ENCODE results near the gene AQP12A.

The AQP12A gene

GRCh38 chr2:240717681-240718581, 26.3 kb downstream of the AQP12A start:
- DNase-seq (ENCODE audit: low read depth): no peak
- TF ChIP-seq CTCF (conservative IDR thresholded peaks at IDR 0.05; ENCODE audit: low read depth, low read length): no peak
- H3K4me3 ChIP-seq (ENCODE audit: low read depth, low read length): no peak overlapping the region

DNA sequence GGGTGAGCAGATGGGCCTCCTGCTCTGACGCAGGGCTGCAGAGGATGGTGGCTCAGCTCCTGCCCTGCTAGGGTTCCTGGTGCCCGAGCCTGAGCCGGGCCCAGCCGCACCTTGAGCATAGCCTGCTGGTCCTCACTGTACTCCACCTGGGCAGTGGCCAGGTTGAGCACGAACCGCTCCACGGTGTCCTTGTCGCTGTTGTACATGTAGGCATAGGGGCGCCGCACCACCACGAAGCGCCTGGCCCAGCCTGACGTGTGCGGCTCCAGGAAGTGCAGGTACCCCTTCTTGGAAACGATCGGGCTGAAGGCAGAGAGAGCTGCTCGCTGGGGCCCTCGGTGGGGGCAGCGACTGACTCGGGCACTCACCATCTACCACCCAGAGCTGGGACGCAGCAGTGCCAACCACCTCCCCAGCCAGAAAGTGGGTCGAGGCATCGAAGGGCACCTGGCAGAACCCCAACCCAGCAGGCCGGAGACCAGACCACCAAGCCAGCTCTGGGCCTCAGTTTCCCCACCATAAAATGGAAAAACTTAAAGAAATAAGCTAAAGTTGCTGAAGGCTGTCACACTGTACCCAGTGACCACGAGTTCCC, 27.3 kb downstream of the AQP12A start:
- TF ChIP-seq CTCF (conservative IDR thresholded peaks at IDR 0.05; ENCODE audit: low read depth, low read length): no peak
- DNase-seq (ENCODE audit: low read depth): no peak
- no peak overlapping the region for H3K4me3 ChIP-seq (ENCODE audit: low read depth, low read length)

DNA sequence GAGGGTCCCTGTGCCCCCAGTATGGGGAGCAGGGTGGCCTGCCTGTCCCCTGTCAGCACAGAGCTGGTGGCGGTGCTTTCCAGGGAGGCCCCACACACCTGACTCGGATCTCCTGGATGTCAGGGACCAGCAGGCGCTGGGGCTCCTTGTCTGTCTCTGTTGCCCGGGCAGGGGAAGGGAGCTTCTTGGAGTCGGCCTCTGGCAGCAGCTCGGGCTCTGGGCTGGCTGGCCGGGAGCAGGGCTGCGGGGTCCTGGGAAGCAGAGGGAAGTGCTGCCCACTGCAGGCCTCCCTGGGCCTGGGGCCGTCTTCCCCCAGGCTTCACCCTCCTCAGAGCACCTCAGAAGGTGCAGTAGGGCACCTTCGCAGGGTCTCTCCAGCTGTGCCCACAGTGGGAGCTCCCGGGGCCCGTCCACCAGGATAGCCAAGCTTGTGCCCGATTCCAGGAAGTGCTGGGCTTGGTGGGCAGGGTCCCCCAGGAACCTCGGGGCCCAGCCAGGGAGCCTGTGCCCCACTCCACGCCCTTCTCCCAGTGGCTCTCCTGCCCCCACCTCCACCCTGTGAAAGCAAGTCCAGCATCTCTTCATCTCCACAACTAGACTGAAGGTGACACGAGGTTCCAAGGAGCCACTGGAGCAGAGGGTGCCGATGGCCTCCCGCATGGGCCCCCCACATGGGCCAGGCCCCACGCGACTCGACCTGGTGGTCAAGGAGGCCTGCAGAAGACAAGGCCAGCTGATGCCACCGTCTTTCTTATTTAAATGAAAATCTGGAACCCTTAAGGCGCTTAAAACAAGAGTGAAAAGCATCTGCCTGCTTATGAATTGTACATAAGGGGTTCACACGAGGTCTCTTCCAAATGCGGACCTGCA, 28.2 kb downstream of the AQP12A start:
- DNase-seq (ENCODE audit: low read depth): no peak
- no peak overlapping the region for H3K4me3 ChIP-seq (ENCODE audit: low read depth, low read length)
- TF ChIP-seq CTCF (conservative IDR thresholded peaks at IDR 0.05; ENCODE audit: low read depth, low read length): no peak

- H3K4me3 ChIP-seq (ENCODE audit: low read depth, low read length): no peak overlapping the region
- TF ChIP-seq CTCF (conservative IDR thresholded peaks at IDR 0.05; ENCODE audit: low read depth, low read length): no peak
- no peak for DNase-seq (ENCODE audit: low read depth)
These were observed 29.3 kb downstream of the AQP12A start for GRCh38 chr2:240720686-240721595.

DNA sequence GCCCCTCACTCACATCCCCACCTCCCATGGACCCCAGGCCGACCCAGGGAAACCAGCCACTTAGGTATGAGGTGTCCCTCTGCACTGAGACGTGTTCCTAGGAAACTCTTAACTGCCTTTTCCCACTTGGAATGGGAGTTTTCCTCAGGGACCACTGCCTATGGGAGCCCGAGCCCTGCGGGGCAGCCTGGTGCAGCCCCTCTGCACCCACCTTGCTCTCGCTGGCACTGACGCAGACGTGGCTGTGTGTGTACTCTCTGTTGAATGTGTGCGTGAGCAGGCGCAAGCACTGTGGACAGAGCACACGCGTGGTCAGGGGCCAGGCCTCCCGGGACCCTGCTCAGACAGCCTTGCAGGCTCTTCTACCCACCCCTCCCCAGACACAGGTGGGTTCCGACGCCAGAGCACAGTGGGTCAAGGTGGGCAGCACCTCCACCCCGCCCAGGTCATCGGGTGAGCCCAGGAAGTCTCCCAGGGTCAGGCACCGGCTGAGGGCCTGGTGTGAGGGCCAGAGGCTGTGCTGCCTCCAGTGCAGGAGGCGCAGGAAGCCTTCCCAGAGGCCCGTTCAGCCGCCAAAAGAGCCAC, 30.0 kb downstream of the AQP12A start:
- TF ChIP-seq CTCF (conservative IDR thresholded peaks at IDR 0.05; ENCODE audit: low read depth, low read length): no peak
- no peak for DNase-seq (ENCODE audit: low read depth)
- H3K4me3 ChIP-seq (ENCODE audit: low read depth, low read length): no peak overlapping the region

- TF ChIP-seq CTCF (conservative IDR thresholded peaks at IDR 0.05; ENCODE audit: low read depth, low read length): no peak
- no peak for DNase-seq (ENCODE audit: low read depth)
- no peak overlapping the region for H3K4me3 ChIP-seq (ENCODE audit: low read depth, low read length)
These were observed 30.7 kb downstream of the AQP12A start for GRCh38 chr2:240722376-240722775.
